GM19238 (cell line): ENCODE results near the gene CDH18.

Experiments
- DNase-seq: peaks from one replicate; pipeline ENCODE4 v3.0.0; 2011; ENCODE audit warnings: low spot score; ENCODE audit not compliant: insufficient read length

CDH18 gene

DNA sequence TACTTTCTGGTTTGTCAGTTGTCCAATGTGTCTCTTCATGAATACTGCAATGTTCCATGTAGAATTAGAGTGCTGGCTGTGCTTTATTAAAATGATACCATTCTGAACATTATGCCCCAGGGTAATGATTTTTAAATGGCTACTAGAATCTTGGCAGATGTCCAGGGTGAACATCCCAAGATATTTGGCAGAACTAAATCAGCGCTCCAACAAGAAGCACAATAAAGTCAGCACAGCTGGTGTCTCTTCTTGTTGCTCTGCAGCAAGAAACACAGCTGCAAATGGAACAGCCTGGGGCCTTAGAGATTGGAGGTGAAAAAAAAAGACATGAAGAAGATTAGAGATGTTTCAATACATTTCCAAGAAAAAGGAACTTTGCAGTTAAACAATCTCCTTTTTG lies 248.3 kb downstream of the CDH18 start:
- DNase-seq: no peak

DNA sequence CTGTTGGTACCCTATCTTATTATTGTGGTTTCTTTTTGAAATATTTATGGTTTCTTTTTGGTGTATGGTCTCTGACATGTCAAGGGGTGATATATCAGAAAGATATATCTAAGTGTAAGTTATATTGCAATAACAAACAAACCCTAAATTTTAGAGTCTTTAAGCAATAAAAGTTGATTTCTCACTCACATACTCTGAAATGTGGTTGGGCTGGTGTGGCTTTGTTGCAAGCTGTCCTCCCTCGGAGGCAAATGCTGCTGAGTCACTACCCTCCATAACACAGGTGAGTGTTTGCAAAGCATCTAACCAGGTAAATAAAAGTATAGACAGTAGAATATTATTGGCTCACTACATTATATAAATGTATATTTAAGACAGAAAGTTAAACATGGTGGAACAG lies 253.2 kb downstream of the CDH18 start:
- DNase-seq: no peak

DNA sequence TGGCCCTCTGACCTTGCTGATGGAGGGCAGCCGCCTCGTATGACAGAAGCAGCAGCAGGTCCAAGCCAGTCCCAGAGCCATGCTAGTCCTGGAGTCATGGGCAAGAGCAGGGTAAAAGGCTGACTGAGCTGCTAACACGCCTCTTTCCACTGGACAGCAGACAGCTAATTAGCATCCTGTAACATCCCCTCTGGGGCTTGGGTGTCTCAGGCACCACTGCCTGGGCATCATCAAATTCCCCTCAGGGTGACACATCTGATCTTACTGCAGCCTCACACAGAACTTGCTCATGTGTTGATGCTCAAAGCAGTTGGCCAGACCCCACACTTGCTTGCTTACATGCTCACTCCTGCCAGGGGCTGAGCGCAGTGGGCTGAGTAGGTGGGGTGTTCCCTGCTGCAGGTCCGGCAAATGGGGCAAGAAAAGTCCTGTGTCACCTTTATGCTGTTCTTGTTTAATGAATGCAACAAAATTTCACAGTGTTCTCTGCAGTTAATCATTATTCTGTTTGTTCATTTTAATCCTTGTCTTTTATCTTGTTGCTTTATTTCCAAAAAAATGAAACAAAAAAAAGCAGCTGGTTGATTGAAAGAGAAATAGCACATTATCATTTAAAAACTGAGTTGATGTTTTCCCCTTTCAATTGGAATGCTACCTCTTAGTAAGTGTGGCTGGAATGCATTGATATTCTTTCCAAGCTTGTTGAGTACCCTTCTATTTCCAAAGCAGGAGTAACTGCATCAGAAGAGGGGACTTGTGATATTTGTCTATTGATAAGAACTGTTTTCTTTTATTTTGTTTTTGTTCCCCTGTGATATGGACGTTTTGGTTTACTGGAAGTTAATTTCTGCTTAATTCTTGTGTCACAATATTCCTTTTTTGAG lies 254.1 kb downstream of the CDH18 start:
- DNase-seq: no peak

DNA sequence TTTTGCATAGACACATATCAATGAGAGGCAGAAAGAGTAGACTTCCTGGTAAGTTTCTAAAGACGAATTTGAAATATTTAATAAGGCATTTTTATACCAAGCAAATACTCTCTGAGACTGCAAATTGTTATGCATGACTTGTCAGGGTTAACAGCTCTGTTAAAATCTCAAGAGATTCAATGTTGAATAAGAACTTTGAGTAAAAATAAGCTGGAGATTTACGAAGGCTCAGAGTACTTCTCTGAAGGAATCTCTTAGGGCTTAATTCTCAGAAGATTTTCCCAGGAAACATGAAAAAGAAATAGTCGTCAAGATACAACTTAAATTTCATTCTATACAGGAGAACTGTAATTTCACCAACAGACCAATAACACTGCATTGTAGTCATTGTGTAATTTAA lies 259.4 kb downstream of the CDH18 start:
- DNase-seq: no peak

DNA sequence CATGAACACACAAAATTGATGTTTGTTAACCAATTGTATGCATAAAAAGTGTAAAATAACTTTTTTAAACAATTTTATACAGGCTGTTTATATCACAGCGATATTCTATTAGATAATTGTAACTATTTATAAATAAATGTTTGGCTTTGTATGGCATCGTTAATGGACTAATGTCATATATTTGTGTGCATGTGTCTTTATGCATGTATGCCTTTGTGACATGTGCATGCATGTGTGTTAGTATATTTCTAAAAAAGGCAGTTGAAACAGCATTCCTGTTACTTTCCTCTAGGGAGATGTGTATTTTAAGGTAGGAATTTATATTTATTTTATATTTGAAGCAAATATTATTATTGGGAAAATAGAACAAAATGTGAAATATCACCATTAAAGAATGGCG lies 268.9 kb downstream of the CDH18 start:
- DNase-seq: no peak

DNA sequence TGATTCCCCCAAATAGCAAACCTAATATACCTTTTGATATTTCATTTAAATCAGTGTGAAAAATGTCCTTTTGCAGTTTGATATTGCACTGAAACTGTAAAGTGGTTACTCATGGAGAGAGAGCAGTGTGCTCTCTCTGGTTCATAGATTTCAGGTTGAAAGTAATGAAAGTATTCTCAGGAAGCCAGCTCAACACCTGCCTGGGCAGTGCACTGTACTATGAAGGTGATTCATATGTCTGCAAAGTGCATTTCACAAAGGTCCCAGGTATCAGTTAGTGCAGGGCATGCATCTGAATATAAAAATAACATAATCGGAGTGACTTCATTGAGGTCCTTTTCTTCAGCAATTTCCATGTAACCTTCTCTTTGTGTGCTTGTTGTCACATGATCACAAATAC lies 274.3 kb downstream of the CDH18 start:
- no peak for DNase-seq

DNA sequence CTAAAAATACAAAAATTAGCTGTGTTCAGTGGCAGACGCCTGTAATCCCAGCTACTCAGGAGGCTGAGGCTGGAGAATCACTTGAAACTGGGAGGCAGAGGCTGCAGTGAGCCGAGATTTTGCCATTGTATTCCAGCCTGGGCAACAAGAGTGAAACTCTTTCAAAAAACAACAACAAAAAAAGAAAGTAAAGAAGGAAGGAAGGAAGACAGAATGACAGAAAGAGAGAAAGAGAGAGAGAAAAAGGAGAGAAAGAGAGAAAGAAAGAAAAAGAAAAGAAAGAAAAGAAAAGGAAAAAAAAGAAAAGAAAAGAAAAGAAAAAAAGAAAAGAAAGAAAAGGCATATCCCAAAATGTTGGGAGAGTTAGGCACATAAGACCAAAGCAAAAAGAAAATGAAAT lies 278.6 kb downstream of the CDH18 start:
- no peak for DNase-seq

DNA sequence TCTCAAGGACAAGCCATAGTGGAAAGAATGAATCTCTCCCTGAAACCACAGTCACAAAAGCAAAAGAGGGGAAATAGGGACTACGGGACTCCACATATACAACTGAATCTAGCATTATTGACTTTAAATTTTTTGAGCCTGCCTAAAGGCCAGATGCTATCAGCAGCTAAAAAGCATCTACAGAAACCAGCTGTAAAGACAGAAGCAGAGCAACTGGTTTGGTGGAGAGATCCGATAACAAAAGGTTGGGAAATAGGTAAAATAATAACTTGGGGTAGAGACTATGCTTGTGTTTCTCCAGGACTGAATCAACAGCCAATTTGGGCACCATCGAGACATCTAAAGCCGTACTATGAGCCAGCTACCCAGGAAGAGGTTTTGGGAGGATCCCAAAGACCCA lies 281.2 kb downstream of the CDH18 start:
- DNase-seq: no peak

DNA sequence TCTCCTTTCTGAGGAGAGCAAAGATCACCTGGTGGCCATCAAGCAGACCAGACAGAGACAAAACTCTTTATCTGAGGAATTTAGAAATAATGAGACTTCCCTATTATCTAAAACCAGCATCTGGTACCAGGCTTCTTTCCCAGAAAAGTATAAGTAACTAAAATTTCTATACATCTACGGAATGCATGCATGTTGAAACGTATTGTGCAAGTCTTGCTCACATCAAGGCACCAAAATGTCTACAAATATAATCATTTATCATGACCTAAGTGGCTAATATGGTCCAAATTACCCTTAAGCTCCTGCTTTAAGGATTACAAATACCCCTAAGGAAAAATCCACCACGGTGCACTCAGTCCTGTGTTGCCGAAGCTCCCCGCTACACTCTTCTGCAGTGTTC lies 286.3 kb downstream of the CDH18 start:
- DNase-seq: no peak

DNA sequence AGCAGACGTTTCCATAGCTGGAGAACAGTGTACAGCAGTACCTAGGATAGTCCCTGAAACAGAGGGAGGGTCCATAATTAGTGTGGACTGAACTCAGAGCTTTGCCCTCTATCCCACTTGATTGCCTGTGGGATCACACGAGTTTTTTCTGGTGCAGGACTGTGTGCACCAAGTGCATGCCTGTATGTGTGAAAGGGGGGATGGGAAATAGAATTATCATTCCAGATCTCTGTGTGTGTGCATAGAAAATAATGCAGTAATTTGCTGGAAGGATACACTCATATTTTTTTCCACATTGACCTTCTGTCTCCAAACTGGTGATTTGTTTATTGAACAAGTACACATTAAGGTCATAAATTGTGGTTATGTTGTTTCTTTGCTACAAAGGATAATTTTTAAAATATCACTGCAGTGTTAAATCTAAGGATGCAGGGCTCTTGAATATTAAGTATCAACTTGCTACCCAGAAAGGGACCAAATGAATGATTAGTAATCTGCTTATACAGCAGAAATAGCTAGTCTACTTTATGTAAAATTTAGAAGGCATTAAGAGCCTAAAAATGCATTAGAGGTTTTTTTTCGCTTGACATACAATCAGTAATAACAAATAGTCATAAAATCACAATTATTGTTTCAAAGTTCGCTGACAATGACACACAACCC lies 292.9 kb downstream of the CDH18 start:
- no peak for DNase-seq

DNA sequence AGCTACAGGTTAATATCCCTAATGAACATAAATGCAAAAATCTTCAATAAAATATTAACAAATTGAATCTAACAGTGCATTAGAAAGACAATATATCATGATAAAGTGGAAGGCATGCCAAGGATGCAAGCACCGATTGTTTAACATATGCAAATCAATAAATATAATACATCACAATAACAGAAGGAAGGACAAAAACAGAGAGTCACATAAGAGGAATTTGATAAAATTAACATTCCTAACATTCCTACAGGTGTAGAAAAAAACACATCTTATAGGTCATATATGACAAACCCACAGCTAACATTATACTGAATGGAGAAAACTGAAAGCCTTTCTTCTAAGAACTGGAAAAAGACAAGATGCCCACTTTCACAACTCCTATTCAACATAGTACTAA lies 297.0 kb downstream of the CDH18 start:
- DNase-seq: no peak

DNA sequence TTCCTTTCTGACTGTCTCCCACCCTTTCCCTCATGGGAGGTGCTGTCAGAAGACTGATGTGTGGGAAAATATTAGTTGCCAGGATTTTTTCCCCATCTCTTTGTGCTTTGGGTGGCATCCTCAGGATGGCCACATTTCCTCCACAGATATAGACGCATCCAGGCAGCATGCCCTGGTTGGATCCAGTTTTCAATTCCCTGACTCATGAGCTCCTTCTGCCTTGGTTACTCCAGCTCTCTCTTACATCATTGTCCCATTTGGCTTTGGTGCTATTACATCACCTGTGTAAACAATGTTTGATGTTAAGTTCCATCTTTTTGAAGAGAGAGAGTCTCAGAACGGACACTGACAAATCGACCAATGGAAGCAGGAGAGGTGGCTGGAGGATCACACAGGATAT lies 302.5 kb downstream of the CDH18 start:
- DNase-seq: no peak

DNA sequence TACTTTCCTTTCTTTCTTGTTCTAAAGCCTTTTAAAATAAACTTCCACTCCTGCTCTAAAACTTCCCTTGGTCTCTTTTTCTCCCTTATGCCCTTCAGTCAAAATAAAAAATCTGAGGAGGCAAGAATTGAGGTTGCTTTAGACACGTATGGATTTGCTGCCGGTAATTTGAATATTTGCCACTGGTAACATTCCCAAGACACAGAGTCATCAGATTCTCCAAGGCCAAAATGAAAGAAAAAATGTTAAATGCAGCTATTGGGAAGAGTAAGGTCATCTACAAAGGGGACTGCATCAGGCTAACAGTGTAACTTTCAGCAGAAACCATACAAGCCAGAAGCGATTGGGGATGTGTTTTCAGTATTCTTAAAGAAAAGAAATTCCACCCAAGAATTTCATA lies 311.1 kb downstream of the CDH18 start:
- DNase-seq: no peak

DNA sequence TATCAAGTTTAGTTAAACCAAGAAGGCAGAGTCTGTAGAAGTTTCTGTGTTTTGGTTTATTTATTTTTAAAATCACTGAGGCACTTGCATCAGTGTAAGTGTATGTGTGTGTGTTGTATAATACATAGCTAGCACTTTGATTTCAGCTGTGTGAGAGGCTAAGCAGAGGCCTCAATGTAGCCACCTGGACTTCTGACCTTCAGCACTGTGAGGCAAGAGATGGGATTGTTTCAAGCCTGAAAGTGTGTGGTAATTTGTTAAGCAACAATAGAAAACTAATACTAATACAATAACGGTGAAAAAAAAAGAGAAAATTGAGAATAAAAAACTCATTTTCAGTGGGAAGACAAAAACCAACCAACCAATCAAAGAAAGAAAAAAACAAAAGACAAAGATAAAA lies 327.3 kb downstream of the CDH18 start:
- no peak for DNase-seq

DNA sequence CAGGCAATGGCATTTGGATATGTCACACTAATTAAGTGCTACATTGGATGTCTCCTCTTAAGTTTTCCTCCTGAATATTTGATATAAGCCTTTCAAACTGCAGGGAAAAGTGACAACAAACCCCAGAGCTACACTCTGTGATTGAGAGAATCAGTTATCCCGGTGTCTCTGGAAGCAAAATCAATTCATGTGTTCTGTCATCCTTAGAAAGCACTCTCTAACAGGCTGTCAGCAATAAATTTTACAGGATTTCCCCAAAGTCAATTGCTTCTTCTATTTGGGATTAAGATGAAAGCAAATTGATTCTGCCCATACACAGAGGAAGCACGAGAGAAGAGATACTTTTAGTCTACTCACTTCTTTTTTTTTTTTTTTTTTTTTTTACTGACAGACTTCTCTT lies 332.4 kb downstream of the CDH18 start:
- no peak for DNase-seq

DNA sequence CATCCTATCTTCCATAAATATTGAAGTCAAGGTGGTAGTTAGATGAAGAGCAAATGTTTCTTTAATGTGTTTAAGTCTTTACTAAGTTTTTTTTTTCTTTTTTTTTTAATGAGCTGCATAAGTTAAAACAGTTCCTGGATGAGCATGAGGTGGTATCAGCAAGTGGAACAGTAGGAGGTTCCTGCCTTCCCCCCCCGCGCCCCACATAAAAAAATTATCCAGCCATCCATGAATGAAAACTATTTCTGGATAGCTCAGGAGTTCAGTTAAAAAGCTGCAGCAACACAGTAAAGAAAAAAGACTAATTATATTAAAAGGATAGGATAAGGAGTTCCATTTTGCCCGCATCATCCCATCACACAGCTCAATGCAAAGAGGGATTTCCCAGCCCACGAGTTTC lies 349.5 kb downstream of the CDH18 start:
- DNase-seq: no peak

DNA sequence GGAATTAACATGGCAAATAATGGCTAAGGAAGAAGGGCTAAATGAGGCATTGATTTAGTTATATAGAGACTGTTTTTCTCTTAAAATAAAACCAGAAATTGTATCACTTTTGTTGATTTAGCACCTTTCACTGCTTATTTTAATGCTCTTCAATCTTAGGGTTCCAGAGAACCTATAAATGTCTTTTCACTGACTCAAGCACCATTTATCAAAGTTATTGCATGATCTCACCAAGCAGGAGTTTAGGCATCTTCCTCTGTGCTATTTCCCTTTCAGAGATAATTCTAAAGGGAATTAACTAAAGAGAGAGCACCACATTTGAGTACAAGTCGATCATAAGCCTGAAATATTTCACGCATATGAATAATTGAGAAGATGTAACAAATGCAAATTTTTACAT lies 357.1 kb downstream of the CDH18 start:
- no peak for DNase-seq

DNA sequence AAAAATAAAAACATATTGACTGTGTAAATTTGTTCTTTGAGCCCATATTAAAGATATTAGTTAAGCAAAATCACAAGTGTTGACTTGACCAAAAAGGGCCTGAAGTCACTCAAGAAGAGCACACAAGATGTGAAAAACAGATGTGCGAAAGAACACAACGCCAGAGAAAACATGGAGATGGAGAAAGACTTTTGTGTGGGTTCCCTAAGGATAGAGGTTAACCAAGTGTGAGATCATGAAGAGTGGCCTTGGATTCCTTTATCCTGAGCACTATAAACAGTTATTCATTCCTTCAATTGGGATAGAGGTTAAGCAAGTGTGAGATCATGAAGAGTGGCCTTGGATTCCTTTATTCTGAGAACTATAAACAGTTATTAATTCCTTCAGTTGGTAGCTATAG lies 361.8 kb downstream of the CDH18 start:
- DNase-seq: no peak

DNA sequence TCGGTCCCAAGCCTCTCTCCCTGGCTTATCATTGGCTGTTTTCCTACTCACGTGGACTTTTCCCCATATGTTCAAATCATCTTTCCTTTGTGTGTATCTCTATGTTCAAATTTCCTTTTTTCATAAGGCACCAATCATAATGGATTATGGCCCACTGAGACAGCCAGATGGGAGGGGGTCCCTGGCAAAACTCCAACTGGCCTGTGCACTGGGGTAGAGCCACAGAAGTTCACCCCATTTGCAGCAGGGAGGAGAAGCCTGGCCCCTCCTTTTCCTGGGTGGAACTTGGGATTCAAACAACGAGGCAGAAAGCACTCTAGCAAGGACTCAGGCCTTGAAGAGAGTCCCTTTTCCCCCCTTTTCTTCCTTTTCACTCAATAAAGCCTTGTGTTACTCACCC lies 362.4 kb downstream of the CDH18 start:
- no peak for DNase-seq

DNA sequence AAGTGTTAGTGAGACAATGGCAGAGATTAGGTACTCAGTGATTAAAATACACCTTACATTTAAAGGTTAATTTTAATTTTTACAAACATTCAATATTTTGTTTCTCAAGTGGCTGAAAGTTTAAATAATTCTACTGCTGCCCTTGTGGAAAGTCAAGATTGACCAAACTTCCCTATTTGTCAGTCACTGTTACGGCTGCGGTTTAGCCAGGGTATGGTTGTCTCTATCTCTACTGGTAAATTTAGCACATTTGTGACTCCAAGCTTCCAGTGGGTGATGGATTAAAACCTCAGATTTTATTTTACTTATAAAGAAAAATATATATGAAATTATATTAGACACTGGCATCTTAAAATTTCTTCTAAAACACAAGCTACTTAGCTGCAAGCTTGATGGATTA lies 368.4 kb downstream of the CDH18 start:
- DNase-seq: no peak

DNA sequence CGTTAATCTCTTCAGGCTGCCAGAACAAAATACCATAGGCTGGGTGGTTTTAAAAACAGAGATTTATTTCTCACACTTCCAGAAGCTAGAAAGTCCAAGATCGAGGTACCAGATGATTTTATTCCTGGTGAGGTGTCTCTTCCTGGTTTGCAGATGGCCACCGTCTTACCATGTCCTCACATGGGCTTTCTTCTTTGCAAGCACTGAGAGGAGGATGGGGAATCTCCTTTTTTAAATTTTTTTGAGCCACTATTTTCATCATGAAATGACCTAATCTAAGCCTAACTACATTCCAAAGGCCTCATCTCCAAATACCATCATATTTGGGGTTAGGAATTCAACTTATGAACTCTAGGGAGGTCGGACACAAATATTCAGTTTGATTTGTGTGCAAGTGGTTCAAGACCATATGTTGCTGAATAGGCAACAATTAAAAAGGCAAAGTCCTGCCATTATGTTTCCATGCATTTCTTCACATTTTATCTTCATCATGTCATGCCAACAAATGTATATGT lies 371.2 kb downstream of the CDH18 start:
- DNase-seq: no peak

DNA sequence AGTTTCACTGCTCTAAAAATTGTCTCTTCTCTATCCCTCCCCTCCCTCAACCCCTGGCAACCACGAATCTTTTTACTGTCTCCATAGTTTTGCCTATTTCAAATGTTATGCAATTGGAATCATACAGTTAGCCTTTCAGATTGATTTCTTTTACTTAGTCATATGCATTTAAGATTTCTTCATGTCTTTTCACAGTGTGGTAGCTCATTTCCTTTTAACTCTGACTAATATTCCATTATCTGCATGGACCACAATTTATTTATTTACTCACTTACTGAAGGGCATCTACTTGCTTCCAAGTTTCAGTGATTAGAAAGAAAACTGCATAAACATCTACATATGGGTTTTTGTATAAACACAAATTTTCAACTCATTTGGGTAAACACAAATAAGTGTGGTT lies 372.3 kb downstream of the CDH18 start:
- DNase-seq: no peak

DNA sequence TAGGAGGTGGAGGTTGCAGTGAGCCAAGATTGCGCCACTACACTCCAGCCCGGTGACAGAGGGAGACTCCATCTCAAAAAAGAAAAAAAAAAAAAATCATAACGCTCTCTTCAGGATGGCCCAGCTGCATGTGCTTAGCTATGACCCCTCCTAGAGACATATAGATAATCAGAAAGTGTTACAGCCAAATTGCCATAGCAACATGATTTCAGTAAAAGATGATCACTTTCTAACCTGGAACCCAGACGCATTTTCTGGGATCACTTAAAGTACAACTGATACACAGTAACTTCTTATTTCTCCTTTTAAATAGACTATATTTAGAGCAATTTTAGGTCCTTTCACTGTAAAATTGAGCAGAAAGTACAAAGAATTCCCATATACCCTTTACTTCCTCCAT lies 372.9 kb downstream of the CDH18 start:
- DNase-seq: no peak
